Vagina (tissue), 2 donors: Measurements from ENCODE around the gene PSMG2. TPM values are rescaled to one million over a fixed set of nuclear protein-coding genes. Genes with fewer than 3 reads are reported as not detected.

Experiments used
- DNase-seq, 2 donors: peaks; one replicate each; pipeline ENCODE4 v3.0.0-alpha.2; 2017; ENCODE audit errors: extremely low spot score in 2 of 2
- H3K27ac ChIP-seq: fragments of 200-600 bp; sonication (generic); one replicate; pipeline ENCODE4 v1.5.1; 2019
- H3K27me3 ChIP-seq: fragments of 200-600 bp; sonication (generic); one replicate; pipeline ENCODE4 v1.5.1; 2019
- H3K36me3 ChIP-seq, 2 donors: fragments of 200-600 bp; sonication (generic); one replicate each; pipeline ENCODE4 v1.5.1; 2017 to 2019
- H3K4me1 ChIP-seq: fragments of 200-600 bp; sonication (generic); one replicate; pipeline ENCODE4 v1.5.1; 2019
- H3K4me3 ChIP-seq, 2 donors: fragments of 200-600 bp; sonication (generic); 1 replicate in 1 of 2; 2 replicates in 1 of 2; pipeline ENCODE4 v1.5.1; 2016 to 2019
- H3K9me3 ChIP-seq: fragments of 200-600 bp; sonication (generic); one replicate; pipeline ENCODE4 v1.5.1; 2019
- CTCF ChIP-seq, 3 experiments: fragments of 450-650 bp in 2 of 3; fragments of 200-600 bp in 1 of 3; sonication (generic) in 1 of 3; IDR thresholded peaks; one replicate each; pipeline ENCODE4 v1.5.1; 2017 to 2019; ENCODE audit warnings: antibody characterized with exemption in 3 of 3, mild to moderate bottlenecking in 2 of 3, moderate library complexity in 2 of 3
- POLR2A ChIP-seq, 2 donors: fragments of 450-650 bp; IDR thresholded peaks; one replicate each; pipeline ENCODE4 v1.6.1; 2017; ENCODE audit warnings: antibody characterized with exemption in 2 of 2, mild to moderate bottlenecking in 2 of 2, moderate library complexity in 2 of 2
- POLR2AphosphoS5 ChIP-seq, 2 donors: sonication (generic); formaldehyde crosslinking; IDR thresholded peaks; one replicate each; pipeline ENCODE4 v1.9.0; 2017; ENCODE audit warnings: antibody characterized with exemption in 2 of 2, mild to moderate bottlenecking in 2 of 2, low read depth in 1 of 2; ENCODE audit not compliant: insufficient read depth in 1 of 2
- intact Hi-C: fragments of 100-400 bp; cut with DNase I; formaldehyde crosslinking; loops from one replicate; pipeline ENCODE4 v1.15.1; 2023
- small RNA-seq: library from RNA; depleted of rRNA; stranded (forward); fragments of <200 nt; gene quantifications from one replicate; pipeline ENCODE3, GENCODE V24; 2016
- total RNA-seq: library from RNA; depleted of rRNA; stranded (reverse); fragments of >200 nt; gene quantifications from one replicate; pipeline ENCODE4 v1.2.3, GENCODE V29; 2016

PSMG2 gene
- total RNA-seq, 1 donor from 2014 or later = 56.2 TPM

DNA sequence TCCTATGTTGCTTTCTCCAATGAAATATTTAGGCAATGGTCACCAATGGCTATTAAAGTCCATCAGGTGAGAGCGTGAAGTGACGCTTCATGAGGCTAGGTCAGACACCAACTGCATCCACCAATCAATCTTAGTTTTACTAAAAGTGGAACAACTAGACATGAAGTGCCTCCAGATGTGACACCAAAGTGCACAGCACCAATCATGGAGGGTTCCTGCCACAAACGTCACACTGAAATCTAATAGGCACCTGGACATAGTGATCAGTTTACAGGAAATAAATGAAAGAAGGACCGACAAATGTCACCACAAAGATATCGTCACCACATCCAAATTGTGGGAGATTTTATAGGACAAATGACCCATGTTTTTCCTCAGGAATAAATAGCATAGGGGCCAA lies 70.5 kb downstream of the PSMG2 start:
- no peak for DNase-seq
- Histone ChIP-seq H3K4me3 (no peak overlapping the region), H3K9me3 (no peaks in the 10 kb centered on the region), H3K36me3 (no peaks in the 10 kb centered on the region), H3K4me1 (no peaks in the 10 kb centered on the region), H3K27me3 (no peaks in the 10 kb centered on the region), H3K27ac (no peak overlapping the region)
- TF ChIP-seq CTCF (IDR thresholded peaks at IDR 0.05) (no peak), POLR2AphosphoS5 (IDR thresholded peaks at IDR 0.05; ENCODE audit: insufficient read depth in 1 of 2, low read depth in 1 of 2) (no peak), POLR2A (IDR thresholded peaks at IDR 0.05) (no peak)
- intact Hi-C loops = no loop called here

GRCh38 chr18:12774982-12775381 lies 72.1 kb downstream of the PSMG2 start:
- Histone ChIP-seq H3K4me1 (no peaks in the 10 kb centered on the region), H3K4me3 (no peak overlapping the region), H3K36me3 (no peaks in the 10 kb centered on the region), H3K9me3 (no peaks in the 10 kb centered on the region), H3K27me3 (no peaks in the 10 kb centered on the region), H3K27ac (no peak overlapping the region)
- peak; percentile 18 to 55 for DNase-seq
- TF ChIP-seq CTCF (IDR thresholded peaks at IDR 0.05) (no peak), POLR2AphosphoS5 (IDR thresholded peaks at IDR 0.05; ENCODE audit: insufficient read depth in 1 of 2, low read depth in 1 of 2) (no peak), POLR2A (IDR thresholded peaks at IDR 0.05) (no peak)
- intact Hi-C loops = no loop called here

Small RNA genes lying within 50 kb of the gene (small RNA-seq; reads per million reads assigned to genes)
- not detected for gene RF00019

Other genes with a start within 250 kb of the PSMG2 start
- gene SPIRE1, start 44.9 kb upstream of the PSMG2 start, total RNA-seq = 15.7 TPM
- gene CEP76, start 319 bp upstream of the PSMG2 start, total RNA-seq = 8.6 TPM
- 32.9 TPM for gene PTPN2, start 181.2 kb downstream of the PSMG2 start, total RNA-seq
- gene SEH1L, start 245.0 kb downstream of the PSMG2 start, total RNA-seq = 28.0 TPM